Lower leg skin (tissue), 4 donors: ENCODE results near the gene OR6N2. TPM values are rescaled to one million over a fixed set of nuclear protein-coding genes. Genes with fewer than 3 reads are reported as not detected.

Experiments used
- DNase-seq, 2 donors: peaks; one replicate each; pipeline ENCODE4 v3.0.0-alpha.2; 2019; ENCODE audit warnings: low spot score in 2 of 2
- H3K4me3 ChIP-seq: fragments of 200-600 bp; sonication (generic); 2 replicates; pipeline ENCODE4 v1.5.1; 2017; ENCODE audit warnings: mild to moderate bottlenecking, low read depth; ENCODE audit not compliant: poor library complexity, severe bottlenecking
- CTCF ChIP-seq, 3 donors: fragments of 450-650 bp; IDR thresholded peaks; one replicate each; pipeline ENCODE4 v1.5.1; 2016; ENCODE audit warnings: antibody characterized with exemption in 3 of 3, mild to moderate bottlenecking in 3 of 3, moderate library complexity in 2 of 3
- POLR2A ChIP-seq, 2 donors: fragments of 450-650 bp; IDR thresholded peaks; one replicate each; pipeline ENCODE4 v1.6.1; 2016 to 2017; ENCODE audit warnings: antibody characterized with exemption in 2 of 2, mild to moderate bottlenecking in 1 of 2, moderate library complexity in 1 of 2
- WGBS, 2 donors: methylation state at CpG; one replicate each; pipeline ENCODE4 v1.1.5; 2018; 5-methylcytosine and 5-hydroxymethylcytosine counted together
- intact Hi-C: fragments of 100-400 bp; cut with DNase I; formaldehyde crosslinking; loops from one replicate; pipeline ENCODE4 v1.15.0; 2023; ENCODE audit warnings: low total_unique reads
- total RNA-seq, 4 donors: library from RNA; depleted of rRNA; stranded (reverse); fragments of >200 nt; gene quantifications; one replicate each; pipeline ENCODE4 v1.1.0, GENCODE V29; 2016

The OR6N2 gene
- total RNA-seq, 4 donors from 2014 or later, result not detected

GRCh38 chr1:158809256-158809655 lies 28.3 kb upstream of the OR6N2 start:
- intact Hi-C loops, result no loop called here
- WGBS, 2 donors, result 76 to 86% methylated on average over 3 of the region's 3 CpGs
- DNase-seq, result no peak

GRCh38 chr1:158806916-158807536 lies 26.0 kb upstream of the OR6N2 start:
- intact Hi-C loops, result no loop called here
- WGBS, 2 donors, result 59 to 67% methylated on average over 6 of the region's 6 CpGs

More at GRCh38 chr1:158809256-158809655, 28.3 kb upstream of the OR6N2 start:
- TF ChIP-seq POLR2A (IDR thresholded peaks at IDR 0.05) (no peak), CTCF (IDR thresholded peaks at IDR 0.05) (no peak)
- no peak overlapping the region for H3K4me3 ChIP-seq

GRCh38 chr1:158803678-158804077 lies 22.7 kb upstream of the OR6N2 start:
- 79 to 82% methylated on average over 1 of the region's 1 CpG for WGBS, 2 donors
- no peak for TF ChIP-seq POLR2A (IDR thresholded peaks at IDR 0.05)
- no peak for TF ChIP-seq CTCF (IDR thresholded peaks at IDR 0.05)
- no peak overlapping the region for H3K4me3 ChIP-seq
- DNase-seq, result no peak
- intact Hi-C loops, result no loop called here

More at GRCh38 chr1:158806916-158807536, 26.0 kb upstream of the OR6N2 start:
- TF ChIP-seq POLR2A (IDR thresholded peaks at IDR 0.05), result no peak
- TF ChIP-seq CTCF (IDR thresholded peaks at IDR 0.05), result no peak
- no peak for DNase-seq
- H3K4me3 ChIP-seq, result no peak overlapping the region

GRCh38 chr1:158801396-158801795 lies 20.4 kb upstream of the OR6N2 start:
- intact Hi-C loops, result no loop called here
- DNase-seq, result no peak
- WGBS, 2 donors, result 79 to 88% methylated on average over 1 of the region's 1 CpG
- TF ChIP-seq CTCF (IDR thresholded peaks at IDR 0.05) (no peak), POLR2A (IDR thresholded peaks at IDR 0.05) (no peak)
- no peak overlapping the region for H3K4me3 ChIP-seq

GRCh38 chr1:158800526-158800925 lies 19.5 kb upstream of the OR6N2 start:
- intact Hi-C loops, result no loop called here
- WGBS, 2 donors, result 84 to 88% methylated on average over 2 of the region's 2 CpGs
- DNase-seq, result no peak
- no peak overlapping the region for H3K4me3 ChIP-seq
- TF ChIP-seq POLR2A (IDR thresholded peaks at IDR 0.05) (no peak), CTCF (IDR thresholded peaks at IDR 0.05) (no peak)

- TF ChIP-seq CTCF (IDR thresholded peaks at IDR 0.05) (no peak), POLR2A (IDR thresholded peaks at IDR 0.05) (no peak)
- no peak for DNase-seq
- H3K4me3 ChIP-seq, result no peak overlapping the region
- WGBS, 2 donors, result 77% methylated on average over 4 of the region's 4 CpGs
- intact Hi-C loops, result no loop called here
These were observed 18.7 kb upstream of the OR6N2 start for GRCh38 chr1:158799689-158800088.
